ENCODE data around the gene IRAK1. TPM values are rescaled to one million over a fixed set of nuclear protein-coding genes. Genes with fewer than 3 reads are reported as not detected.

IRAK1 gene
- total RNA-seq, 1 experiment from 2014 or later: 92.3 TPM

GRCh38 chrX:153991013-153991580, 28.6 kb downstream of the IRAK1 start:
- TF ChIP-seq ZFX (IDR thresholded peaks at IDR 0.05) (no peak), EGR1 (IDR thresholded peaks at IDR 0.05; ENCODE audit: low read depth) (no peak), POLR2AphosphoS5 (IDR thresholded peaks at IDR 0.05; ENCODE audit: low read depth, low read length) (no peak), SIN3A (IDR thresholded peaks at IDR 0.05; ENCODE audit: low read depth) (no peak), ATF3 (IDR thresholded peaks at IDR 0.05) (no peak), EZH2phosphoT487 (IDR thresholded peaks at IDR 0.05; ENCODE audit: borderline replicate concordance) (no peak), REST (IDR thresholded peaks at IDR 0.05; ENCODE audit: low read depth) (no peak), JUND (IDR thresholded peaks at IDR 0.05) (no peak), SP1 (IDR thresholded peaks at IDR 0.05; ENCODE audit: low read depth) (no peak), ZBTB33 (IDR thresholded peaks at IDR 0.05; ENCODE audit: extremely low read depth, insufficient replicate concordance, low read length) (no peak), TCF7L2 (IDR thresholded peaks at IDR 0.05; ENCODE audit: borderline replicate concordance, extremely low read depth, insufficient read depth, insufficient read length) (no peak), POLR2A (IDR thresholded peaks at IDR 0.05; ENCODE audit: borderline replicate concordance, extremely low read depth, insufficient read depth, insufficient read length) (no peak), ELF1 (IDR thresholded peaks at IDR 0.05; ENCODE audit: borderline replicate concordance, low read depth) (no peak), YY1 (IDR thresholded peaks at IDR 0.05; ENCODE audit: extremely low read depth, insufficient replicate concordance, low read depth, low read length) (no peak), EZH2 (IDR thresholded peaks at IDR 0.05) (no peak), CBX3 (IDR thresholded peaks at IDR 0.05; ENCODE audit: low read depth) (no peak), CEBPB (IDR thresholded peaks at IDR 0.05; ENCODE audit: low read depth) (no peak)
- H2AFZ ChIP-seq (ENCODE audit: low read depth, low read length, poor library complexity, severe bottlenecking): no peak overlapping the region
- H3K9me2 ChIP-seq (ENCODE audit: insufficient read depth): no peaks in the 10 kb centered on the region
- H3K27me3 ChIP-seq (ENCODE audit: insufficient read depth, low read length): no peaks in the 10 kb centered on the region
- no TSS peak for BruUV-seq (replicated peaks)
- no peaks in the 10 kb centered on the region for H3K79me2 ChIP-seq (ENCODE audit: insufficient read depth, low read length)
- intact Hi-C loops (cut with micrococcal nuclease): no loop called here
- ChIA-PET CTCF (no interaction called here), RAD21 (ENCODE audit: low non-redundant PET in 1 of 2, low total read pairs in 2 of 2, uncharacterized antibody in 2 of 2, unreplicated experiment in 2 of 2) (no interaction called here), POLR2A (no interaction called here)
- DNase-seq (ENCODE audit: low read depth, low spot score) (no peak), ATAC-seq (no peak)
- no peak overlapping the region for H3K4me3 ChIP-seq (replicated peaks in 1 of 2; ENCODE audit: low read depth in 1 of 2, low read length in 2 of 2)
- no peak overlapping the region for H3K9ac ChIP-seq (ENCODE audit: low read length)
- no peaks in the 10 kb centered on the region for H3K36me3 ChIP-seq (ENCODE audit: control insufficient read depth in 1 of 2, insufficient read depth in 2 of 2, low read length in 2 of 2)
- H3K9me3 ChIP-seq (ENCODE audit: control insufficient read depth in 1 of 2, insufficient read depth in 1 of 2, low read depth in 1 of 2, low read length in 2 of 2): no peaks in the 10 kb centered on the region
- H3K27ac ChIP-seq (ENCODE audit: low read depth, low read length): no peak overlapping the region
- no peak overlapping the region for H3K4me2 ChIP-seq (ENCODE audit: low read length)
- H4K20me1 ChIP-seq (ENCODE audit: insufficient read depth): no peaks in the 10 kb centered on the region
- no peaks in the 10 kb centered on the region for H3K4me1 ChIP-seq (ENCODE audit: control insufficient read depth in 1 of 2, insufficient read depth in 2 of 2, low read length in 2 of 2)
